Left ventricle myocardium inferior (tissue), 1 donor: ENCODE results near the gene SASH1. TPM values are rescaled to one million over a fixed set of nuclear protein-coding genes. Genes with fewer than 3 reads are reported as not detected.

Source experiments
- DNase-seq: peaks from one replicate; pipeline ENCODE4 v3.0.0-alpha.2; 2020
- H3K27ac ChIP-seq: fragments of 200-600 bp; replicated peaks from 2 replicates; pipeline ENCODE4 v1.8.0; 2021
- H3K27me3 ChIP-seq: fragments of 200-600 bp; 2 replicates; pipeline ENCODE4 v1.8.0; 2021; ENCODE audit warnings: low read depth
- H3K36me3 ChIP-seq: fragments of 200-600 bp; 2 replicates; pipeline ENCODE4 v1.8.0; 2021
- H3K4me1 ChIP-seq: fragments of 200-600 bp; 2 replicates; pipeline ENCODE4 v1.8.0; 2021
- H3K4me3 ChIP-seq: fragments of 200-600 bp; 2 replicates; pipeline ENCODE4 v1.8.0; 2021; ENCODE audit warnings: mild to moderate bottlenecking, moderate library complexity
- H3K9me3 ChIP-seq: fragments of 200-600 bp; replicated peaks from 2 replicates; pipeline ENCODE4 v1.8.0; 2021
- CTCF ChIP-seq: fragments of 200-600 bp; IDR thresholded peaks from 2 replicates; pipeline ENCODE4 v1.8.0; 2021; ENCODE audit warnings: antibody characterized with exemption, mild to moderate bottlenecking, borderline replicate concordance
- intact Hi-C: fragments of 100-400 bp; cut with micrococcal nuclease; formaldehyde crosslinking; loops from one replicate; pipeline ENCODE4 v1.11.0; 2022
- total RNA-seq: library from RNA; stranded (reverse); fragmentation: NEBNext Ultra II Directional; extraction: Animal tissue kit (Norgen Biotek cat#: 25700); gene quantifications from one replicate; pipeline ENCODE4 v1.2.1, GENCODE V29; 2021
- donor health status: DM: no; HTN: yes; CAD: no; lungs with severe emphysema.

The SASH1 gene
- total RNA-seq, 1 donor from 2014 or later: 22.5 TPM

DNA sequence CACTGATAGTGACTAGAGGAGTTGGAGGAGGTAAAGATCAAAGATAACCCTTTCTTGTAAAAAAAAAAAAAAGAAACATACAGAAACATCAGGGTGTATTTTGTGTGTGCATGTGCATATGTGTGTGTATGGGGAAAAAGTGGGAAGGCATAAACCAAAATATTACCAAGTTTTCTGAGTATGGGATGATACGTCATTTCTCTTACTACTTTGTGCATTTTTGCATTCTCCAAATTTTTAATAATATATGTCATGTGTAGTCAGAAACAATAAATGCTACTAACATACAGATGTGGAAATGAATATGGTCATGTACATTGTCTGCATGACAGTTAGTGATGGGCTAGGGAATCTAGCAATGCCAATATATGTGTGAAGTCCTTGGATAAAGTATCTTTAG, 161.1 kb downstream of the SASH1 start:
- Histone ChIP-seq H3K27ac (peak overlapping the region; percentile 85), H3K9me3 (no peaks in the 10 kb centered on the region), H3K27me3 (no peaks in the 10 kb centered on the region), H3K36me3 (no peaks in the 10 kb centered on the region), H3K4me3 (no peak overlapping the region), H3K4me1 (peaks cover 68% of the 10 kb centered on the region)
- no peak for DNase-seq
- TF ChIP-seq CTCF: no peak
- intact Hi-C loops: no loop called here

- Histone ChIP-seq H3K4me1 (peaks cover 58% of the 10 kb centered on the region), H3K27ac (peak overlapping the region; percentile 88), H3K27me3 (no peaks in the 10 kb centered on the region), H3K4me3 (peak overlapping the region; percentile 64), H3K36me3 (no peaks in the 10 kb centered on the region), H3K9me3 (no peaks in the 10 kb centered on the region)
- TF ChIP-seq CTCF: no peak
- no peak for DNase-seq
- intact Hi-C loops: no loop called here
Observed at GRCh38 chr6:148507774-148508173, 165.1 kb downstream of the SASH1 start.

DNA sequence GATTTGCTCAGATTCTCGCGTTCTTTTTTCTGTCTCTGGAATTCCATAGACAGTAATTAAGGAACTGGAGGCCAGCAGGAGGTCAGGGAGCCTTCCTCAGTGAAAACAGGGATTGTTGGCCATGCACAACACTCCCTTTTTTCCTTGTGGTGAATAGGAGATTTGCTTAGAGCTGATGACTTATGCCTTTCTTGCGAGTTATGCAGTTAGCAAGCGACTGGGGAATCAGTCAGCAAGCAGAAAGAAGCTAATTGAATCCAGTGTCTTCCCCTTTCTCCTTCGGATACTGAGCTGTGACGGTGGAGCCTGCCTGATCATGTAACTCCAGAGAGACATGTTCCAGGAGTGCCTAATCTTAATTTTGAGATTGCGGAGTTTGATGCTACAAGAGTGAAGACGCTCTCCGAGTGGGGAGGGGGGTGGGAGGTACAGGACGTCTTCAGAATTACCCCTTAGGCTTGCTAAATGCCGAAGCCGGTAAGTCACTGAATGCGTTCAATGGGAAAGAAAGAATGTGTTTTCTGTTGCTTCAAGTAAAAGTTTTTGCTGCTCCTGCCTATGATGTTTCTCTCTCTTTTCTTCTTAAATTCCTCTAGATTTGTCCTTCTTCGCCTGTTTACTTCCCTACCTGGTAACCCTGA, 165.9 kb downstream of the SASH1 start:
- TF ChIP-seq CTCF: peak; percentile 14

GRCh38 chr6:148509119-148509799, 166.6 kb downstream of the SASH1 start:
- peak overlapping the region; percentile 88 for H3K27ac ChIP-seq
- H3K4me1 ChIP-seq: peaks cover 56% of the 10 kb centered on the region
- H3K4me3 ChIP-seq: peak overlapping the region; percentile 64
- H3K9me3 ChIP-seq: no peaks in the 10 kb centered on the region
- DNase-seq: no peak
- TF ChIP-seq CTCF: no peak
- no peaks in the 10 kb centered on the region for H3K36me3 ChIP-seq
- no peaks in the 10 kb centered on the region for H3K27me3 ChIP-seq
- intact Hi-C loops: no loop called here

More for the DNA sequence above, 165.9 kb downstream of the SASH1 start:
- peak overlapping the region; percentile 88 for H3K27ac ChIP-seq
- H3K4me1 ChIP-seq: peaks cover 57% of the 10 kb centered on the region
- H3K9me3 ChIP-seq: no peaks in the 10 kb centered on the region
- H3K4me3 ChIP-seq: peak overlapping the region; percentile 64
- H3K36me3 ChIP-seq: no peaks in the 10 kb centered on the region
- intact Hi-C loops: no loop called here
- no peaks in the 10 kb centered on the region for H3K27me3 ChIP-seq
- no peak for DNase-seq

DNA sequence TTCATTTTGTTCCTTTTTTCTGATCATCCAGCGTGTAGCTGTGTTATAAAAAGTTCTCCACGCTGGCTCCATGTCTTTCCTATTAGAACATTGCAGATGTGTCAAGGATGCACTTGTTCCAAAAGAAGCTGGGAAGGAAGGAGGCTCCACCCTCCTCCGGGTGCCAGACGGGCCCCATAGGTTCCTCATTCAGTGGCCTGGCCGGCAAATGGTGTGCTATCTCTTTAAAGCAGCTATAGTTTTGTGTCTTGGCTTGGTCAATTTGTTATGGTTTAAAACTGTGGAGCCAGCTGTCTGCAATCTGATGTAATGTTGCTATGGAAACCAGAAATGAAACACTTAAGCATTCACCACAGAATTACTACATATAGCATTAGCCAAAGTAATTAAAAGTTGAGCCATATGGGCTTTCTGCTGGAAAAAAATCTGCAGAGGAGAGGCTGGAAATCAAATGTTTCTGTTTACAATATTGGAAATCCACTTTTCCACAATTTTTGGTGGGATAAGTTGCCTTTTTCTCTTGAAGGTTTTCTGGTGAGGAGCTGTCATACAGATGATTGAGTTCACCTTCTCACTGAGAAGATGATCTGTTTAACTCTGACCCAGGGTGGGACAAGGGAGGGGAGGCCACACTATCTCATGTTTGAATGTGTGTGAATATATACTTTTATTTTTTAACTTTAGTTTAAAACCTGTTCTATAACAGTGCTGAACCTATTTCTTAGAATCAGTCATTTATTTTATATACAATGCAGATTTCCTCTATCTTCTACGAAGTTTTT, 167.4 kb downstream of the SASH1 start:
- Histone ChIP-seq H3K4me3 (peak overlapping the region; percentile 64), H3K27me3 (no peaks in the 10 kb centered on the region), H3K27ac (peak overlapping the region; percentile 88), H3K36me3 (peaks cover 4% of the 10 kb centered on the region), H3K9me3 (no peaks in the 10 kb centered on the region), H3K4me1 (peaks cover 62% of the 10 kb centered on the region)
- TF ChIP-seq CTCF: no peak
- peak; percentile 71 for DNase-seq
- intact Hi-C loops: no loop called here
